ENCODE measurements around the gene RNF181.

The RNF181 gene

DNA sequence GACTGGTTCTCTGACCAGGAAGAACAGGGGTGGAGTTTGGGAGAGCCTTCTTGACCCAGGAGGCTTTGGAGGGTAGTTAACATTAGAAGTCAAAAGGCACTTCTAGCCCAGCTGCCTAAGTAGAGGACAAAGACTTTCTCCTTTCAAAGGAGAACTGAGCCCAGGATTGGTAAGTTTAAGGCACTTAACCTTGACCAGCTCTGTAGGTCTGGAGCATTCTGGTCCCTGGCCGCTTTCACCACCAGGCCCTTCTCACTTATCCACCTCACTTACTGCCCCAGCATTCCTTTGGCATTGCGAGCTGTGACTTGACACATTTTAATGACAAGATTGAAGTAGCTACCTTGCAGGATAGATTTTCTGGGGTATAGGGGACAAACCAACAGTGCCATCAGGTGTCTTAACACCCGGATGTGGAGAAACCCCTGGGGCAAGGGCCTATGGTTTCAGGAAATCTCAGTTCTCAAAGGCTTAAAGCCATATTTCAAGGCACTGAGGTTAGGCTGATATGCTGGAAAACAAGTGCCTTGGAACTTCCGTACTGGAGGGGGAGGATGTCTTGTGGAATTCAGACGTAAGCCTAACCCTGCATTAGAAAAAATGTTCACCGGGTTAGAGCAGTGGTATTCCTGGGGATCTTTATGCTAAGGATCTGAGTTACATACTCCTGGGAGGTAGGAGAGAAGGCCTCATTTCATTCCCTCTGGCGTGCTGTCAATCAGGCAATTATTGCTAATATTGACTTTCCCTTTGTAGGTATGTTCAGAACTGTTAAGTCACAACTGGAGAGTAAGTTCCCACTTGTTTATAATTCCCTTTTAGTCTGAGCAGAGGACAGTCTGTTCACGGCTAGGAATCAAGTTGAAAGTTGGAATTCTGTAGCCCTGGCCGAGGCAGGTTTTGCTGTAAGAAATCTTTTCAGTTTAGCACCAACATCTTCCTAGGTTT, 12.0 kb downstream of the RNF181 start:
- no peak overlapping the region for H3K4ac ChIP-seq (ENCODE audit: low read depth in 1 of 2, low read length in 2 of 2)
- no peak overlapping the region for H3K23ac ChIP-seq (ENCODE audit: low read length in 2 of 2)
- H2BK15ac ChIP-seq (ENCODE audit: low read depth, poor library complexity, severe bottlenecking), result no peak overlapping the region
- H3K27ac ChIP-seq (ENCODE audit: low read length, poor library complexity, severe bottlenecking), result no peak overlapping the region
- DNase-seq, result no peak
- H3K27me3 ChIP-seq (ENCODE audit: control insufficient read depth in 1 of 2, insufficient read depth in 1 of 2, low read length in 2 of 2), result no peaks in the 10 kb centered on the region
- peaks cover 18 to 42% of the 10 kb centered on the region in 2 experiments for H3K36me3 ChIP-seq (ENCODE audit: control insufficient read depth in 1 of 2, insufficient read depth in 2 of 2, low read depth in 1 of 2, low read length in 2 of 2)
- H3K79me1 ChIP-seq (replicated peaks; ENCODE audit: low read length, poor library complexity, severe bottlenecking), result peaks cover 11% of the 10 kb centered on the region
- no peak overlapping the region for H2BK5ac ChIP-seq (ENCODE audit: low read depth, low read length, poor library complexity, severe bottlenecking)
- H4K91ac ChIP-seq (ENCODE audit: low read length), result no peak overlapping the region
- no peak overlapping the region for H3K14ac ChIP-seq (ENCODE audit: low read length in 2 of 2)
- no peak overlapping the region for H4K8ac ChIP-seq (ENCODE audit: low read length)
- 95% methylated on average over 9 of the region's 9 CpGs for WGBS
- H2BK12ac ChIP-seq (ENCODE audit: low read length in 2 of 2), result no peak overlapping the region
- no peaks in the 10 kb centered on the region for H3K9me3 ChIP-seq (ENCODE audit: control insufficient read depth, low read length)
- peak overlapping the region; percentile 15 for H3K9ac ChIP-seq (ENCODE audit: low read length)
- H3K4me1 ChIP-seq (ENCODE audit: control insufficient read depth, insufficient read depth, low read depth, low read length), result peaks cover 21% of the 10 kb centered on the region
- H2BK120ac ChIP-seq (ENCODE audit: low read depth, low read length), result no peak overlapping the region
- H2AK5ac ChIP-seq (ENCODE audit: low read length, severe bottlenecking), result peak overlapping the region; percentile 34
- H3K4me2 ChIP-seq (ENCODE audit: low read length, poor library complexity, severe bottlenecking), result no peak overlapping the region
- H3K4me3 ChIP-seq (ENCODE audit: insufficient read depth in 1 of 2, low read depth in 1 of 2, low read length in 2 of 2), result no peak overlapping the region
- H3K18ac ChIP-seq (ENCODE audit: low read depth in 1 of 2, low read length in 2 of 2), result no peak overlapping the region
- H2AFZ ChIP-seq (ENCODE audit: low read depth, low read length), result no peak overlapping the region

DNA sequence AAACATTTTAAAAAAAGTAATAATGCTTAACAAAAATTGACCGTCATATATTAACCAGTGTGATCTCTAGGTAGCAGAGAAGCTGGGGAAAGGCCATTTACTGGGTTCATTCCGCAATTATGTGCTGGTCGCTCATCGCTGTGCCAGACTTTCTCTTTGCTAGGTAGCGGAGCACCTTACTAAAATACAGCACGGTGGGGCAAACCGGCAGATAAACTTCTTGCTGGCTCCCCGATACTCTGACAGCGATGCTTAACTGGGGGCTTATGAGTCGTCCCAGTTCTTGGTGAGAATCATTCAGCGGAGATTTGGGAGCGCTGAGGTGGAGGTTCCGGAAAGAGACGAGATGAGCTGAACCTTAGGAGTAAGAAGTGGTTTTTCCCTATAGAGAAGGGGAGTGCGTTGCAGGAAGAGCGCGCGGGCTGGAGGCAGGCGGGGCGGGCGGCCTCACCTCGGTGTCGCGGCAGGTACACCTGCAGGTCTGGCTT, 15.7 kb downstream of the RNF181 start:
- peaks cover 8% of the 10 kb centered on the region for H3K79me1 ChIP-seq (replicated peaks; ENCODE audit: low read length, poor library complexity, severe bottlenecking)
- H2BK5ac ChIP-seq (ENCODE audit: low read depth, low read length, poor library complexity, severe bottlenecking), result no peak overlapping the region
- peak overlapping the region; percentile 74 for H4K91ac ChIP-seq (ENCODE audit: low read length)
- H3K9me3 ChIP-seq (ENCODE audit: control insufficient read depth, low read length), result no peaks in the 10 kb centered on the region
- peak overlapping the region in 1 of 2 experiments; percentile 68 for H2BK12ac ChIP-seq (ENCODE audit: low read length in 2 of 2)
- H3K18ac ChIP-seq (ENCODE audit: low read depth in 1 of 2, low read length in 2 of 2), result peak overlapping the region; percentile 49 to 88
- no peaks in the 10 kb centered on the region for H3K27me3 ChIP-seq (ENCODE audit: control insufficient read depth in 1 of 2, insufficient read depth in 1 of 2, low read length in 2 of 2)
- peak overlapping the region; percentile 95 for H3K4me2 ChIP-seq (ENCODE audit: low read length, poor library complexity, severe bottlenecking)
- peak overlapping the region; percentile 90 for H3K9ac ChIP-seq (ENCODE audit: low read length)
- no peak overlapping the region for H2BK15ac ChIP-seq (ENCODE audit: low read depth, poor library complexity, severe bottlenecking)
- peak overlapping the region in 1 of 2 experiments; percentile 95 for H3K14ac ChIP-seq (ENCODE audit: low read length in 2 of 2)
- H4K8ac ChIP-seq (ENCODE audit: low read length), result peak overlapping the region; percentile 95
- peak overlapping the region; percentile 45 for H2BK120ac ChIP-seq (ENCODE audit: low read depth, low read length)
- H2AFZ ChIP-seq (ENCODE audit: low read depth, low read length), result peak overlapping the region; percentile 95
- H3K4ac ChIP-seq (ENCODE audit: low read depth in 1 of 2, low read length in 2 of 2), result peak overlapping the region; percentile 92 to 98
- no peak overlapping the region for H2AK5ac ChIP-seq (ENCODE audit: low read length, severe bottlenecking)
- H3K4me1 ChIP-seq (ENCODE audit: control insufficient read depth, insufficient read depth, low read depth, low read length), result peaks cover 9% of the 10 kb centered on the region
- peak overlapping the region in 1 of 2 experiments; percentile 99 for H3K23ac ChIP-seq (ENCODE audit: low read length in 2 of 2)
- WGBS, result 13% methylated on average over 24 of the region's 24 CpGs
- H3K4me3 ChIP-seq (ENCODE audit: insufficient read depth in 1 of 2, low read depth in 1 of 2, low read length in 2 of 2), result peak overlapping the region; percentile 94
- no peak overlapping the region for H3K27ac ChIP-seq (ENCODE audit: low read length, poor library complexity, severe bottlenecking)
- peak; percentile 23 for DNase-seq
- H3K36me3 ChIP-seq (ENCODE audit: control insufficient read depth in 1 of 2, insufficient read depth in 2 of 2, low read depth in 1 of 2, low read length in 2 of 2), result peaks cover 18 to 33% of the 10 kb centered on the region in 2 experiments

DNA sequence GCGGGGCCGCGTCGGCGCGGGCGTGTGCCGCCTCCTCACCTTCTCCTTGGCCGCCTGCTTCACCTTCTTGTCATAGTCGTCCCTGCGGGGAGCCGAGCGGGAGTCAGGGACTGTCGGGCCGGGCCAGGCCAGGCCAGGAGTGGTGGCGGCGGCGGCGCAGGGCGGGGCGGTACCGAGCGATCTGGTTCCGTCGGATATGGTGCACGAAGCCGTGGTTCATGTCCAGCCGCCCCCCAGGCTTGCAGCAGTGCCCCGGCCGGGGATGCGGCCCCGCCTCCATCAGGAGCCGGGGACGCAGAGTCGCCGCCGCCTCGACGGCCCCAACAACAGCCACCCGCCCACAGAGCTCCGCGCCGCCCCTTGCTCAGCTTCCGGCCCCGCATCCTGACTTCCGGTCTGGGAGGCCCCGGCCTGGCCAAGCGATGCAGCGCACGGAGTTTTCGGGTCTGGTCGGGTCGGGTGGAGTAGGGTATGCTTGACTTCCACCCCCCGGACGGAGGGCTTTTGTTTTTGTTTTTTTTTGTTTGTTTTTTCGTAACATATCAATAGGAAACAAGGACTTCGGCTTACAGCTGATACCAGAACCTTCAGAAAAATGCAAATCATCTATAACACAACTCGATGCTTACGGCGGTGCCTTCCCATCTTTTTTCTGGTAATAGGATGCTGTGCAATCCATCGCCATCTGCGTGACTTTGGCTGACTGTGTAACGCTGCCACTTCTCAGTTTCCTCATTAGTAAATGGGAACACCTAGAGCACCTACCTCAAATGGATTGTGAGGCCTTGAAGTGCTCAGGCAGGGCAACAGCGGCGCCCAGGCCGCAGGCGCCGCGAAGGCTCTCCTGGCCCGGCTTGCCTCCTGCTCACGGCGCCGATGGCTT, 16.4 kb downstream of the RNF181 start, which contains the start of gene C2orf68:
TSS of gene C2orf68 (minus strand) at position 362 of the 883 bp plus-strand sequence. CDS start at position 280, 82 bp downstream.
- Histone ChIP-seq H3K4me2 (ENCODE audit: low read length, poor library complexity, severe bottlenecking) (peak within 1 kb of the TSS; percentile 95), H3K9ac (ENCODE audit: low read length) (peak within 1 kb of the TSS; percentile 90), H3K18ac (ENCODE audit: low read depth in 1 of 2, low read length in 2 of 2) (peak within 1 kb of the TSS; percentile 69 to 88), H3K4ac (ENCODE audit: low read depth in 1 of 2, low read length in 2 of 2) (peak within 1 kb of the TSS; percentile 92 to 98), H2AFZ (ENCODE audit: low read depth, low read length) (peak within 1 kb of the TSS; percentile 95), H2AK5ac (ENCODE audit: low read length, severe bottlenecking) (peak within 1 kb of the TSS; percentile 6), H3K4me1 (ENCODE audit: control insufficient read depth, insufficient read depth, low read depth, low read length) (peaks cover 9% of the 10 kb centered on the region), H3K23ac (ENCODE audit: low read length in 2 of 2) (peak within 1 kb of the TSS in 1 of 2 experiments; percentile 99), H2BK15ac (ENCODE audit: low read depth, poor library complexity, severe bottlenecking) (peak within 1 kb of the TSS; percentile 68), H3K14ac (ENCODE audit: low read length in 2 of 2) (peak within 1 kb of the TSS in 1 of 2 experiments; percentile 95), H3K79me1 (replicated peaks; ENCODE audit: low read length, poor library complexity, severe bottlenecking) (peaks cover 8% of the 10 kb centered on the region), H2BK12ac (ENCODE audit: low read length in 2 of 2) (peak within 1 kb of the TSS in 1 of 2 experiments; percentile 68), H2BK120ac (ENCODE audit: low read depth, low read length) (peak within 1 kb of the TSS; percentile 71), H3K4me3 (ENCODE audit: insufficient read depth in 1 of 2, low read depth in 1 of 2, low read length in 2 of 2) (peak within 1 kb of the TSS; percentile 94), H2BK5ac (ENCODE audit: low read depth, low read length, poor library complexity, severe bottlenecking) (peak within 1 kb of the TSS; percentile 79), H3K27ac (ENCODE audit: low read length, poor library complexity, severe bottlenecking) (peak within 1 kb of the TSS; percentile 43), H3K27me3 (ENCODE audit: control insufficient read depth in 1 of 2, insufficient read depth in 1 of 2, low read length in 2 of 2) (no peaks in the 10 kb centered on the region), H4K91ac (ENCODE audit: low read length) (peak within 1 kb of the TSS; percentile 74), H3K36me3 (ENCODE audit: control insufficient read depth in 1 of 2, insufficient read depth in 2 of 2, low read depth in 1 of 2, low read length in 2 of 2) (peaks cover 18 to 29% of the 10 kb centered on the region in 2 experiments), H4K8ac (ENCODE audit: low read length) (peak within 1 kb of the TSS; percentile 95), H3K9me3 (ENCODE audit: control insufficient read depth, low read length) (no peaks in the 10 kb centered on the region)
- 16% methylated on average over 61 of the region's 73 CpGs for WGBS
- DNase-seq, result peak; percentile 89
